ENCODE results near the gene PRPF31. TPM values are rescaled to one million over a fixed set of nuclear protein-coding genes. Genes with fewer than 3 reads are reported as not detected.
A peak's percentile ranks its signal among the peaks of the same experiment; 100 is the strongest.

The PRPF31 gene
- total and polyA plus RNA-seq, 11 donors: 30.0 to 58.4 (median 41.4) TPM

GRCh38 chr19:54156490-54156889 is 40.9 kb downstream of the PRPF31 start:
- H3K27me3 ChIP-seq: no peaks in the 10 kb centered on the region
- H3K9me3 ChIP-seq: no peaks in the 10 kb centered on the region
- DNase-seq: no peak
- WGBS, 4 donors: 73 to 82% (median 80%) methylated on average over 11 of the region's 11 CpGs
- ATAC-seq: no peak
- H3K4me1 ChIP-seq: peaks cover 4 to 38% (median 19%) of the 10 kb centered on the region in 12 donors
- intact Hi-C loops (cut with DNase I): no loop called here
- TF ChIP-seq POLR2A (IDR thresholded peaks at IDR 0.05) (no peak), CTCF (IDR thresholded peaks at IDR 0.05) (no peak)
- H3K4me3 ChIP-seq: no peak overlapping the region
- no peak overlapping the region for H3K27ac ChIP-seq
- H3K36me3 ChIP-seq: peaks cover 0 to 70% (median 66%) of the 10 kb centered on the region in 9 donors

GRCh38 chr19:54156953-54157352 is 41.4 kb downstream of the PRPF31 start:
- DNase-seq (no peak), ATAC-seq (no peak)
- peaks cover 4 to 42% (median 21%) of the 10 kb centered on the region in 12 donors for H3K4me1 ChIP-seq
- H3K9me3 ChIP-seq: no peaks in the 10 kb centered on the region
- WGBS, 4 donors: 95 to 99% (median 98%) methylated on average over 3 of the region's 3 CpGs
- H3K27me3 ChIP-seq: no peaks in the 10 kb centered on the region
- H3K36me3 ChIP-seq: peaks cover 0 to 65% (median 62%) of the 10 kb centered on the region in 9 donors
- TF ChIP-seq CTCF (IDR thresholded peaks at IDR 0.05) (no peak), POLR2A (IDR thresholded peaks at IDR 0.05) (no peak)
- intact Hi-C loops (cut with DNase I): no loop called here
- H3K4me3 ChIP-seq: no peak overlapping the region
- no peak overlapping the region for H3K27ac ChIP-seq

GRCh38 chr19:54158812-54159351 is 43.3 kb downstream of the PRPF31 start:
- DNase-seq: no peak
- Histone ChIP-seq H3K4me1 (peaks cover 4 to 59% (median 32%) of the 10 kb centered on the region in 12 donors), H3K9me3 (no peaks in the 10 kb centered on the region), H3K4me3 (peak overlapping the region; percentile 47 to 96 (median 74)), H3K27ac (peak overlapping the region; percentile 89 to 99 (median 98)), H3K36me3 (peaks cover 0 to 46% (median 43%) of the 10 kb centered on the region in 9 donors), H3K27me3 (no peaks in the 10 kb centered on the region)
- TF ChIP-seq POLR2A (IDR thresholded peaks at IDR 0.05) (no peak), CTCF (IDR thresholded peaks at IDR 0.05) (no peak)
- WGBS, 4 donors: 9 to 12% (median 12%) methylated on average over 17 to 19 of the region's 19 CpGs
- intact Hi-C loops (cut with DNase I): loop anchor here in 1 of 10 donors (1.0 kb wide), 1 partner anchor 22 kb away; the partner anchor contains the start of gene CNOT3
- ATAC-seq: no peak

- H3K36me3 ChIP-seq: peaks cover 0 to 39% (median 36%) of the 10 kb centered on the region in 9 donors
- no peaks in the 10 kb centered on the region for H3K9me3 ChIP-seq
- peak; percentile 92 to 98 (median 96) for ATAC-seq
- peaks cover 0 to 6% (median 0%) of the 10 kb centered on the region in 9 donors for H3K27me3 ChIP-seq
- TF ChIP-seq POLR2A (IDR thresholded peaks at IDR 0.05) (peak in 1 of 2 donors; percentile 77), CTCF (IDR thresholded peaks at IDR 0.05) (peak in 10 of 12 donors; percentile 30 to 68 (median 40))
- intact Hi-C loops (cut with DNase I): loop anchor here in 1 of 10 donors (1.0 kb wide), 1 partner anchor 22 kb away; the partner anchor contains the start of gene CNOT3
- WGBS, 4 donors: 0 to 1% (median 1%) methylated on average over 49 to 72 of the region's 72 CpGs
- peak; percentile 98 to 100 (median 100) for DNase-seq
- H3K27ac ChIP-seq: peak within 1 kb of the TSS; percentile 89 to 99 (median 98)
- peak within 1 kb of the TSS; percentile 47 to 96 (median 78) for H3K4me3 ChIP-seq
- H3K4me1 ChIP-seq: peaks cover 4 to 59% (median 34%) of the 10 kb centered on the region in 12 donors
These were observed 44.0 kb downstream of the PRPF31 start, which contains the start of gene LENG1 for GRCh38 chr19:54159352-54160181. Gene LENG1 (minus strand): TSS chr19:54159721. CDS start chr19:54159695, 26 bp downstream.
